ENCODE measurements around the gene ADARB1. TPM values are rescaled to one million over a fixed set of nuclear protein-coding genes. Genes with fewer than 3 reads are reported as not detected.

ADARB1 gene
- total RNA-seq, 2 experiments from 2014 or later, result 27.5 to 28.6 TPM

DNA sequence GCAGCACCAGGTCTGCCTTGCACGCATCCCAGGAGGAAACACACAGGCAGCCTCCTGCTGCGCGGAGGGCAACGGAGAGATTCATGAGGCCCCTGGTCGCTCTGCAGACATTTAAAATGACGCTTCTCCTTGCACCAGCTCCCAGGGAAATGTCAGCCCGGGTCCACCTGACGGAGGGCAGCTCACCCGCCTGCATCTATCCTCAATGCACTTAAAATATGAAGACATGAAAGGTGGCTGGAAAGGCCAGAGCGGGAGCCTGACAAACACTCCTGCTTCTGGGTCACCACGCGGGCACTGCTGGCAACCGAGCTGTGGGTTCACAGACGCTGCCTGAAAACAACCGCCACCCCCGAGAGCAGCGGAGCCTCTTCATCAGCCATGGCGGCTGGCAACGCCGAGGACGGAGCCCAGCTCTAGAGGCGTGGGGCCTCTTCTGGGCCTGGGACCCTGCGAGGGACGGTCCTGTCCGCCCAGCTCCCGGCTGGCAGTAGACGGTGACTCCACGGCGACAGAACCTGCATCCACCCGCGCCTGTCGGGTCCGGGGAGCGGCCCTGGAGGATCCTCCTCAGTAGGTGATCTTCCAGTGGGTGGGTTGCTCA is 190.6 kb downstream of the ADARB1 start:
- no peaks in the 10 kb centered on the region for H3K27me3 Mint-ChIP-seq
- ChIA-PET CTCF (no interaction called here), POLR2A (no interaction called here)
- H3K9me3 Mint-ChIP-seq, result no peaks in the 10 kb centered on the region
- intact Hi-C loops (cut with DNase I, micrococcal nuclease), result loop anchor here in 1 of 2 experiments (5.0 kb wide), 1 partner anchor 43 kb away; no protein-coding TSS in a partner anchor
- peaks cover 15% of the 10 kb centered on the region for H3K4me1 Mint-ChIP-seq (ENCODE audit: low read depth)
- H3K36me3 Mint-ChIP-seq (ENCODE audit: low read depth), result peaks cover 46% of the 10 kb centered on the region
- TF ChIP-seq, protein P1, sequence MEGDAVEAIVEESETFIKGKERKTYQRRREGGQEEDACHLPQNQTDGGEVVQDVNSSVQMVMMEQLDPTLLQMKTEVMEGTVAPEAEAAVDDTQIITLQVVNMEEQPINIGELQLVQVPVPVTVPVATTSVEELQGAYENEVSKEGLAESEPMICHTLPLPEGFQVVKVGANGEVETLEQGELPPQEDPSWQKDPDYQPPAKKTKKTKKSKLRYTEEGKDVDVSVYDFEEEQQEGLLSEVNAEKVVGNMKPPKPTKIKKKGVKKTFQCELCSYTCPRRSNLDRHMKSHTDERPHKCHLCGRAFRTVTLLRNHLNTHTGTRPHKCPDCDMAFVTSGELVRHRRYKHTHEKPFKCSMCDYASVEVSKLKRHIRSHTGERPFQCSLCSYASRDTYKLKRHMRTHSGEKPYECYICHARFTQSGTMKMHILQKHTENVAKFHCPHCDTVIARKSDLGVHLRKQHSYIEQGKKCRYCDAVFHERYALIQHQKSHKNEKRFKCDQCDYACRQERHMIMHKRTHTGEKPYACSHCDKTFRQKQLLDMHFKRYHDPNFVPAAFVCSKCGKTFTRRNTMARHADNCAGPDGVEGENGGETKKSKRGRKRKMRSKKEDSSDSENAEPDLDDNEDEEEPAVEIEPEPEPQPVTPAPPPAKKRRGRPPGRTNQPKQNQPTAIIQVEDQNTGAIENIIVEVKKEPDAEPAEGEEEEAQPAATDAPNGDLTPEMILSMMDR (IDR thresholded peaks at IDR 0.05), result no peak
- H3K36me3 ChIP-seq (ENCODE audit: insufficient read depth, low read length), result peaks cover 43% of the 10 kb centered on the region
- no peaks in the 10 kb centered on the region for H3K9me3 ChIP-seq (ENCODE audit: control insufficient read depth in 1 of 2, insufficient read depth in 1 of 2, low read length in 2 of 2)
- H3K4me3 ChIP-seq (ENCODE audit: low read length), result no peak overlapping the region
- no peak overlapping the region for H3K4me3 Mint-ChIP-seq
- peaks cover 26% of the 10 kb centered on the region for H3K4me1 ChIP-seq (ENCODE audit: insufficient read depth, low read length)
- H3K27me3 ChIP-seq (ENCODE audit: control insufficient read depth in 1 of 2, insufficient read depth in 2 of 2, low read length in 2 of 2), result no peaks in the 10 kb centered on the region
- no peak overlapping the region for H3K27ac Mint-ChIP-seq
- H3K27ac ChIP-seq (ENCODE audit: low read depth in 1 of 2, low read length in 2 of 2), result no peak overlapping the region
- ATAC-seq (ENCODE audit: poor library complexity) (no peak), DNase-seq (peak in 2 of 14 experiments; percentile 10 to 23)

DNA sequence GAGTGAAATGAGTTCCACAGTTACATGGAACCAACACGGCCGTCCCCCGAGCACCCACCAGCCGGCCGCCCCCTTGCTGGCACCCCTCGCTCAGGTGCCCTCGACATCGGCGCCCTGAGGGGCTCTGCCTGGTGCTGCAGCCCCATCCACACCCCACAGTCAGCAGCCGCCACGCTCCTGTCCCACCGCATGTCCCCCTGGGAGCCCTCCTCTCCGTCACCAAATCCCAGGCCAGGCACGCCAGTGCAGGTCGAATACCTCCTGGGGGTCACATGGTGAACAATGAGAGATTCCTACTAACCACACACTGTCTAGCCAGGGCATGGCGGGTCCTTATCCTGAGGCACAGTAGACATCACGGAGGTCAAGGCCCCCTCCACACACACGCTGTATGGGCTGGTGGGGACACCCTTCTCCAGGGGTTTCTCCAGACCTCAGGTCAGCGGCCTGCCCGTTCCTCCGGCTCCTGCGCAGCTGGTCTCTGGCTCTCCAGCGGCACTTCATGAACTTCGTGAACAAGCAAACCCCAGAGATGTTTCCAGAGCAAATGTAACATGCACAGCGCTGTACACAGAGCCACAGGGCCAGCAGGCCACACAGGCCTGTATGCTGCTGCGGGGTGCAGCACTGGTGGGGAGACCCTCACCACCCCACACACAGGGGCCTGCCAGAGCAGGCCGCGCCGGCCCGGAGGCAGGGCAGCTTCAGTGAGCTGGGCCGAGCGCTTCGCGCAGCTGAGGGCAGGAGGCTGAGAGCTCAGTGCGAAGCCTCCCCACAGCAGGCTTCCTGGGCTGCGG is 191.5 kb downstream of the ADARB1 start:
- H3K4me1 Mint-ChIP-seq (ENCODE audit: low read depth), result peaks cover 15% of the 10 kb centered on the region
- Histone ChIP-seq H3K27me3 (ENCODE audit: control insufficient read depth in 1 of 2, insufficient read depth in 2 of 2, low read length in 2 of 2) (no peaks in the 10 kb centered on the region), H3K27ac (ENCODE audit: low read depth in 1 of 2, low read length in 2 of 2) (peak overlapping the region in 1 of 2 donors; percentile 44), H3K4me1 (ENCODE audit: insufficient read depth, low read length) (peaks cover 26% of the 10 kb centered on the region), H3K9me3 (ENCODE audit: control insufficient read depth in 1 of 2, insufficient read depth in 1 of 2, low read length in 2 of 2) (peaks cover under 1 to 7% of the 10 kb centered on the region in 2 experiments), H3K36me3 (ENCODE audit: insufficient read depth, low read length) (peaks cover 52% of the 10 kb centered on the region), H3K4me3 (ENCODE audit: low read length) (peak overlapping the region; percentile 6)
- POLR2A ChIA-PET, result no interaction called here
- intact Hi-C loops (cut with DNase I, micrococcal nuclease), result no loop called here
- DNase-seq (peak in 2 of 14 experiments; percentile 10 to 28), ATAC-seq (ENCODE audit: poor library complexity) (no peak)
- H3K27ac Mint-ChIP-seq, result peak overlapping the region; percentile 77
- H3K9me3 Mint-ChIP-seq, result no peaks in the 10 kb centered on the region
- CTCF ChIA-PET, result no interaction called here
- no peak overlapping the region for H3K4me3 Mint-ChIP-seq
- H3K36me3 Mint-ChIP-seq (ENCODE audit: low read depth), result peaks cover 46% of the 10 kb centered on the region
- no peaks in the 10 kb centered on the region for H3K27me3 Mint-ChIP-seq
- TF ChIP-seq, protein P1 (IDR thresholded peaks at IDR 0.05), result no peak

DNA sequence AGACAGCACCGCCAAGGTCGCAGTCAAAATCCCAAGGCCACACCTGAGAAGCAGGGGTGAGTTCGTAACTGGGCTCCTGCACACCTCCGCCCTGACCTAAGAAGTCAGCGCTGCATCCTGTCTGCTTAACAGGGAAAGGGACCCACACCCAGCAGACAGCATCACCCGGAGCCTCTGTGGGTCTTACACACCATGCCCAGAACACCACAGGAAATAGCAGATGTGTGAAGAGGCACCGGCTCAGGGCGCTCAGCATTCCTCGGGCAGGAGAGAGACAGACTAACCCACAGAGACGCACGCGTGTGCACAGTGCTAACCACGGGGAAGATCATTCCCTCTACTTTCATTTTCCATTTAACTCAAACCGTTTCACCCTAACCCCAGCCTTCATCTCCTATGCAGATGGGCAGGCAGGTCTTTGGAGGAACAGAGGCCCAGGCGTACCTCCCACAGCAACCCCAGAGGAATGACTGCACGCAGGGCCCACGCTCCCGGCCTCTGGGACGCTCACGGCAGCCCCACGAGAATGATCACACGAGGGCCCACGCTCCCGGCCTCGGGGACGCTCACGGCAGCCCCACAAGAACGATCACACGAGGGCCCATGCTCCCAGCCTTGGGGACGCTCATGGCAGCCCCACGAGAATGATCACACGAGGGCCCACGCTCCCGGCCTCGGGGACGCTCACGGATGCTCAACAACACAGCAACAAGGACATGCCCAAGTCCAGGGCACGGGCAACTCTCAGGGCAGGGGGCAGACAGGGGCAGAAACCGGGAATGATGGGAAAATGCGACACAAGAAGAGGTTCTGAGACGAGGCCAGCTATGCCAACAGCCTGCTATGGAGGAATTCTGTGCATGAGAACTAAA is 192.4 kb downstream of the ADARB1 start:
- Mint-ChIP-seq H3K9me3 (peaks cover 2% of the 10 kb centered on the region), H3K27me3 (no peaks in the 10 kb centered on the region), H3K4me3 (no peak overlapping the region), H3K4me1 (ENCODE audit: low read depth) (peaks cover 15% of the 10 kb centered on the region), H3K36me3 (ENCODE audit: low read depth) (peaks cover 46% of the 10 kb centered on the region), H3K27ac (peak overlapping the region; percentile 77)
- peak overlapping the region; percentile 6 for H3K4me3 ChIP-seq (ENCODE audit: low read length)
- H3K27me3 ChIP-seq (ENCODE audit: control insufficient read depth in 1 of 2, insufficient read depth in 2 of 2, low read length in 2 of 2), result no peaks in the 10 kb centered on the region
- peaks cover 60% of the 10 kb centered on the region for H3K36me3 ChIP-seq (ENCODE audit: insufficient read depth, low read length)
- intact Hi-C loops (cut with DNase I, micrococcal nuclease), result no loop called here
- TF ChIP-seq, protein P1 (IDR thresholded peaks at IDR 0.05), result no peak
- DNase-seq (peak; percentile 22 to 83 (median 44)), ATAC-seq (ENCODE audit: poor library complexity) (peak; percentile 93)
- peaks cover 7 to 8% of the 10 kb centered on the region in 2 experiments for H3K9me3 ChIP-seq (ENCODE audit: control insufficient read depth in 1 of 2, insufficient read depth in 1 of 2, low read length in 2 of 2)
- peak overlapping the region in 1 of 2 donors; percentile 44 for H3K27ac ChIP-seq (ENCODE audit: low read depth in 1 of 2, low read length in 2 of 2)
- ChIA-PET CTCF (no interaction called here), POLR2A (no interaction called here)
- H3K4me1 ChIP-seq (ENCODE audit: insufficient read depth, low read length), result peaks cover 26% of the 10 kb centered on the region

All from CD4-positive, alpha-beta T cell (primary cell).